GM21786 (cell line): Measurements from ENCODE around the gene SMIM22.

ENCODE experiments used
- ATAC-seq: cut with Tn5 transposase; IDR thresholded peaks from one replicate; pipeline ENCODE4 v1.9.1; 2021; ENCODE audit not compliant: unreplicated experiment

Gene SMIM22

GRCh38 chr16:4795828-4796572, 831 bp downstream of the SMIM22 start:
- no peak for ATAC-seq

GRCh38 chr16:4796982-4797804, 2.0 kb downstream of the SMIM22 start:
- no peak for ATAC-seq

- no peak for ATAC-seq
These were observed 2.7 kb downstream of the SMIM22 start for GRCh38 chr16:4797805-4798252.

GRCh38 chr16:4798456-4798855, 3.3 kb downstream of the SMIM22 start:
- ATAC-seq, result no peak

GRCh38 chr16:4799171-4799855, 4.1 kb downstream of the SMIM22 start:
- ATAC-seq, result no peak

- no peak for ATAC-seq
These were observed 5.3 kb downstream of the SMIM22 start for GRCh38 chr16:4800290-4801041.

GRCh38 chr16:4801051-4801961, 6.1 kb downstream of the SMIM22 start:
- no peak for ATAC-seq

- peak; percentile 59 for ATAC-seq
These were observed 6.9 kb downstream of the SMIM22 start, which contains the start of gene ROGDI for GRCh38 chr16:4801962-4802658. Gene ROGDI (minus strand): TSS chr16:4802633. CDS start chr16:4802571, 62 bp downstream.

GRCh38 chr16:4802659-4803287, 7.6 kb downstream of the SMIM22 start:
- peak; percentile 88 for ATAC-seq

- no peak for ATAC-seq
These were observed 8.3 kb downstream of the SMIM22 start for GRCh38 chr16:4803401-4803844.

GRCh38 chr16:4803898-4804762, 9.0 kb downstream of the SMIM22 start:
- no peak for ATAC-seq

GRCh38 chr16:4805231-4805630, 10.1 kb downstream of the SMIM22 start:
- ATAC-seq, result no peak

- ATAC-seq, result no peak
These were observed 11.1 kb downstream of the SMIM22 start for GRCh38 chr16:4806280-4806679.

- ATAC-seq, result no peak
These were observed 16.1 kb downstream of the SMIM22 start for GRCh38 chr16:4811242-4811641.

GRCh38 chr16:4811773-4812172, 16.6 kb downstream of the SMIM22 start:
- ATAC-seq, result no peak

GRCh38 chr16:4813251-4814003, 18.3 kb downstream of the SMIM22 start:
- no peak for ATAC-seq

GRCh38 chr16:4814046-4814445, 18.9 kb downstream of the SMIM22 start:
- ATAC-seq, result no peak
